GM19395 (cell line): ENCODE results near the gene DIPK1C.

Source experiments
- ATAC-seq: cut with Tn5 transposase; IDR thresholded peaks from one replicate; pipeline ENCODE4 v1.9.1; 2021; ENCODE audit warnings: mild to moderate bottlenecking, moderate library complexity; ENCODE audit not compliant: unreplicated experiment

The DIPK1C gene

DNA sequence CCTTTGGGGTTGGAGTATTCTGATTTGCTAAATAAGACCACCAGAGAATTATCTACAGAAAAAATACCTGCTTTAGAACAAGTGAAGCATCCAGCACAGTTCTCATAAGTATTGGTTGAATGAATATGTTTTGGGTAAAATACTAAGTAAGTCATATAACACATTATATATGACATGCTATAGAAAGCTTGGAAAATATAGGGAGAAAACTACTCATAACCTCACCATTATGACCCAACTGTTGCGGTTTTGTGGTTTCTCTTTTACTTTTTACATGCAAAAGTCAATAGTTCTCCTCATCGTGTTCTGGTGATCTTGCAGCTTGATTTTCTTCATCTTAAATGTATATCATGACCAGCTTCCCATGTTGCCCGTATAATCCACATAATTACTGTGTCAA is 66.2 kb downstream of the DIPK1C start:
- ATAC-seq, result no peak

DNA sequence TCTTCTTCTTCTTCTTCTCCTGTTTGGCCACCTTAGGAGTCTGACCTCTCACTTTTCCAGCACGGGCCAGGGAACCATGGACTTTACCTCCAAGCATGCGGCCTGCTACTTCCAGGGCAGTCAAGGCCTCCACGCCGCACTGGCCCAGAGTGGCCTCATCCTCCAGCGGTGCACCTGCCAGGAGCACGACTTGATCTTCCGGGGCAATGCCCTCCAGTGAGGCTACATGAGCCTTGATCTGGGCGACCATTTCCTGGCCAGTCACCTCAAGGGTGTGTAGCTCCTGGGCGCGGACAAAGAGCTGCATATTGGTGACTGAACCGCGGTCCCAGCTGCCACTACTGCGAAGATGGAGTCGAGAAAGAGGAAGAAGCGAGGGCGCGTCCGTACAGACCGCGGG is 67.1 kb downstream of the DIPK1C start:
- ATAC-seq, result no peak

DNA sequence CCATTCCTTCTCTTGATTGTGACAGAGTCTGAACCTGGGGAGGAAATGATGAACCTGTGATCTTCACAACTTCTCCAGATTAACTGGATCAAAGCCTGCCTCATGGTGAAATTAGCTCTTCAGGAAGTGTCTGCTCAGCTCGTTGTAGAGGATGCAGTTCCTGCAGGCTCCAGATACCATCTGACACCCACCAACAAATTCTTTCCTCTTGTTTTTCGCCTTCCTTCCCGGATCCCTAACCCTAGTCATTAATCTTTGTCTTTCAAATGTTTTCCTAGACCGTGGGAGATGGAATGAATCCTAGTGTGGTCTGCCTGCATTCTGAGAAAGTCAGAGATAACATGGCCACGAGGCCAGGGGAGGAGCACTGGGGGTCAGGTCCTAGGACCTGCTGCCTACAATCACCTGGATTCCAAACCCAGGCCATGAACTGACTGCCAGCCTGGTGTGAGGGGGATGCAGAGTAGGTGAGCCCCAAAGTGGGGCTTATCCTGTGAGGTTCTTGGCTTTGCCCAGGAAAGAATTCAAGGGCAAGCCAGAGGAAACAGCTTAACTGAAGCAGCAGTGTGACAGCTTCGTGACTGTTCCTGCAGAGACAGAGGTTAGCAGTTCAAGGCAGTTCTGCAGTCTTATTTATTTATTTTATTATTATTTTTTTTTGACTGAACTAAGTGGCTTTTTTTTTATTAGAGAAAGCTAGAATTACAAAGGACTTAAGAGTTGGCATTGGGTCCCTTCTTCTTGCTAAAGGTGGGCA is 67.8 kb downstream of the DIPK1C start:
- no peak for ATAC-seq

DNA sequence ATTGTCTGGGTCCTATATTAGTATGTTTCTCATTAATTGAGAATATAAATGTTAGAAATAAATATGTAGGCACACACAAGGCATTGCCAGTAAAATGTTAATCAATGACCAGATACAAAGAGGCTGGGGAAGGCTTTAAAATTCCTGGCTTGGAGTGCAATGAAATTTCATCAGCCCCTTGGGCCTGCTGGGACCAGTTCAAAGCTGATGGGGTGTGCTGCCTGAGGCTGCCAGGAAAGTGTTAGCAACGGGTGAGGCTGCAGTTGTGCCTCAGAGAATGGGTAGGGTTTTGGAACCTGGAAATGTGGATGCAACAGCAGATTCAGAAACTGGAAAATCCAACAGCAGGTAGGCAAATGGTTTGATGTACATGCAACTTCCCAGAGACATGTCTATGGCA is 68.9 kb downstream of the DIPK1C start:
- no peak for ATAC-seq

DNA sequence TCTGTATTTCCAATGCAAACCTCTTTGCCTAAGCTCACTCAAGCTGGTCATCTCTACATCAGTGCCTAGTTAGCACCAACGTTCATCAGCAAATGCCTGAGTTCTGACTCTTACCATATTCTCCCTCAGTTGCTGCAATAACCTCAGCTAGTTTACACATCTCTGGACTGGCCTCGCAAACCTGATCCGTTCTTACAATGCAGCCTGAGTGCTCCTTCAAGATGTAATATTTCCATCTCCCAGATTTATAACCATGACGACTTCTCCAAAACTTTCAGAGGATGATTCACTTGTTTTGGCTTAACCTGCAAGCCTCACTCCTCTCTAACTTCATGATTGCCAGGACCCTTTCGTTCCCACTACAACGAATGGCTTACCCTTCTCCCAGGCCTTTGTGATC is 69.7 kb downstream of the DIPK1C start:
- ATAC-seq, result no peak
